Measurements from ENCODE around the gene MEG3.
"Not testable (repeated sequence)": the region's sequence is repeated elsewhere in the genome, so short reads cannot be mapped to it uniquely, and the experiment has no call there.

The MEG3 gene

GRCh38 chr14:100800041-100800440 is 25.9 kb upstream of the MEG3 start:
- no peak for TF ChIP-seq CTCF (conservative IDR thresholded peaks at IDR 0.05; ENCODE audit: low read length)
- no peak for DNase-seq (ENCODE audit: low read depth)
- H3K4me3 ChIP-seq (ENCODE audit: low read length) = no peak overlapping the region

GRCh38 chr14:100801433-100801832 is 24.5 kb upstream of the MEG3 start:
- not testable (repeated sequence) for H3K4me3 ChIP-seq (ENCODE audit: low read length); DNase-seq (ENCODE audit: low read depth)

DNA sequence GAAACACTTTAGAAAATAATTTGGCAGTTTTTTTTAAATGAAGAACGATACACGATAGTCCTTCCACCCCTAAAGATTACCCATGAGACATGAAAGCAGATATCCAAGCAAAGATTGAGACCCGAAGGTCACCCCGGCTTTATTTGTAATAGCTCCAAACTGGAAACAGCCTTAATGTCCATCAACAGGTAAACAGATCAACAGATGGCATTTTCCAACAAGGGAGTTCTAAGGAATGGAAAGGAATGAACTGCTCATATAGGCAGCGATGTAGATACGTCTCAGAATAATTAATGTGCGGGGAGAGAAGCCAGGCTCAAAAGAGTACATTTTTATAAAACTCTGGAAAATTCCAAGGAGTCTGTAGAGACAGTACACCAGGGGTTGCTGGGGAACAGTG is 23.7 kb upstream of the MEG3 start:
- no peak for TF ChIP-seq CTCF (conservative IDR thresholded peaks at IDR 0.05; ENCODE audit: low read length)
- no peak overlapping the region for H3K4me3 ChIP-seq (ENCODE audit: low read length)
- DNase-seq (ENCODE audit: low read depth) = no peak

DNA sequence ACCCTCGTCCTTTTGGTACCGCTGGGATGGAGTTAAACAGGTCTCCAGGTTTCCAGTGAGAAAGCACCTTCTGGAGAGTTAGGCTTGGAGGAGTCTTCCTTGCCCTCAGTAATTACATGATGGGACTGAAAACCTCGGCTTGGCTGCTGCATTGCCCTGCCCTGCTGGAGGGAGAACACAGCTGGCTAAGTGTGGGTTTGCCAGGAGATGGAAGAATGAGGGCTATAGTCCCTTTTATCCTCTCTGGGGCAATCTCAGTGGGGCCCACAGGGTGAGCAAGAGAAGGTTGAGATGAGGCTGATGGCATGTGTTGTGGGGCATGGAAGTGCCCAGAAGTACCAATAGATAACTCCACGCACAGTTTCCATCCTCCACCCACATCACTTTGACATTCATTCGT is 23.2 kb upstream of the MEG3 start:
- TF ChIP-seq CTCF (conservative IDR thresholded peaks at IDR 0.05; ENCODE audit: low read length) = no peak
- no peak overlapping the region for H3K4me3 ChIP-seq (ENCODE audit: low read length)
- no peak for DNase-seq (ENCODE audit: low read depth)

DNA sequence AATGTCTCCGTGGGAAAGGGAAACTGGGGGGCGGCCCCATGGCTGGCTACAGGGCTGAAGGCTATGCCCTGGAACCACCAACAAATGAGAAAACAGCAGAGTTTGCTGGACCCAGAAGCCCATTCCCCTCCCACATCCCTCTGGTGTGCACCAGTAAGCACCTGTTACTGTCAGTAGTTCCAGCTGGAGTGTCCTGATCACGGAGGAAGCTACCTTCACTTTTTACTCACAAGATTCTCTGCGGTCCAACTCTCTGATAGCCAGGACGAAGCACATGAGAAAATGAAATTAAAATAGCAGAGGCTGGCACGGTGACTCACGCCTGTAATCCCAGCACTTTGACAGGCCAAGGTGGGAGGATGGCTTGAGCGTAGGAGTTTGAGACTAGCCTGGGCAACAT is 22.7 kb upstream of the MEG3 start:
- no peak for TF ChIP-seq CTCF (conservative IDR thresholded peaks at IDR 0.05; ENCODE audit: low read length)
- H3K4me3 ChIP-seq (ENCODE audit: low read length) = no peak overlapping the region
- no peak for DNase-seq (ENCODE audit: low read depth)

DNA sequence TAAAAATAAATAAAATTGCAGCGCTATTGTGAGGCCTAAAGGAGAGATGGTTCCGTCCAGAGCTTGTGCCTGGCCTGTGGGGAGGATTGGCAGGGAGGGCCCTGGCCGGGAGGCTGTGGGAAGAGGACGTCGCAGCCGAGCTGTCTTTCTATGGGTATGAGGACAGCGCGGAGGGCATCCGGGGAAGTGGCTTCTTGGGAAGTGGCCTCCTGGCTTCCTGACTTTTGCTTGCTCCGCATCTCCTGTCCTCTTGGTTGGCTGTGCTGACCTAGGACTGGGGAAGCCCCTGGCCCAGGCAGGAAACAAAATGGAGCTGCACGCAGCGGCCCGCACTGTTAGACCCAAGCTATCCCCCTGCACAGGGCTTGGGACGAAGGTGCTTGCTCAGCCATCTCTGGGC is 22.2 kb upstream of the MEG3 start:
- DNase-seq (ENCODE audit: low read depth) = no peak
- no peak overlapping the region for H3K4me3 ChIP-seq (ENCODE audit: low read length)
- TF ChIP-seq CTCF (conservative IDR thresholded peaks at IDR 0.05; ENCODE audit: low read length) = no peak

- no peak for TF ChIP-seq CTCF (conservative IDR thresholded peaks at IDR 0.05; ENCODE audit: low read length)
- no peak overlapping the region for H3K4me3 ChIP-seq (ENCODE audit: low read length)
- DNase-seq (ENCODE audit: low read depth) = no peak
Measured at GRCh38 chr14:100804138-100804537, 21.8 kb upstream of the MEG3 start.
